MM.1S (cell line): Measurements from ENCODE around the gene TP53.

Source experiments
- DNase-seq: peaks from one replicate; pipeline ENCODE4 v3.0.0-alpha.2; 2015
- H2AFZ ChIP-seq: fragments of 300-600 bp; sonication (generic); 2 replicates; pipeline ENCODE4 v1.6.0; 2016; ENCODE audit warnings: antibody characterized with exemption, low read length
- H3F3A ChIP-seq: fragments of 300-600 bp; sonication (generic); 2 replicates; pipeline ENCODE4 v1.6.1; 2016; ENCODE audit warnings: mild to moderate bottlenecking, antibody characterized with exemption, low read length, moderate library complexity, mixed read lengths; ENCODE audit not compliant: insufficient read depth
- H3K27ac ChIP-seq: fragments of 300-600 bp; sonication (generic); 2 replicates; pipeline ENCODE4 v1.5.1; 2016; ENCODE audit warnings: mild to moderate bottlenecking, low read length
- H3K27me3 ChIP-seq: fragments of 300-600 bp; sonication (generic); replicated peaks from 2 replicates; pipeline ENCODE4 v1.6.0; 2016; ENCODE audit warnings: low read length; ENCODE audit not compliant: insufficient read depth
- H3K36me3 ChIP-seq: fragments of 300-600 bp; sonication (generic); replicated peaks from 2 replicates; pipeline ENCODE4 v1.6.1; 2016; ENCODE audit warnings: mild to moderate bottlenecking, low read length, mixed read lengths; ENCODE audit not compliant: insufficient read depth
- H3K4me1 ChIP-seq: fragments of 300-600 bp; sonication (generic); 2 replicates; pipeline ENCODE4 v1.6.1; 2016; ENCODE audit warnings: low read length, mixed read lengths
- H3K4me2 ChIP-seq: fragments of 300-600 bp; sonication (generic); 2 replicates; pipeline ENCODE4 v1.6.0; 2016; ENCODE audit warnings: low read depth, low read length
- H3K4me3 ChIP-seq: fragments of 300-600 bp; sonication (generic); 2 replicates; pipeline ENCODE4 v1.5.1; 2016; ENCODE audit warnings: low read length, mixed read lengths
- H3K79me2 ChIP-seq: fragments of 300-600 bp; sonication (generic); 2 replicates; pipeline ENCODE4 v1.6.1; 2016; ENCODE audit warnings: mixed run types, low read length, mixed read lengths
- H3K9ac ChIP-seq: fragments of 300-600 bp; sonication (generic); 2 replicates; pipeline ENCODE4 v1.6.1; 2016; ENCODE audit warnings: low read length, mixed read lengths
- H3K9me2 ChIP-seq: fragments of 300-600 bp; sonication (generic); replicated peaks from 2 replicates; pipeline ENCODE4 v1.6.1; 2016; ENCODE audit warnings: mild to moderate bottlenecking, low read length, mixed read lengths; ENCODE audit not compliant: insufficient read depth
- H3K9me3 ChIP-seq: fragments of 300-600 bp; sonication (generic); replicated peaks from 2 replicates; pipeline ENCODE4 v1.6.1; 2016; ENCODE audit warnings: mild to moderate bottlenecking, low read length, mixed read lengths; ENCODE audit not compliant: insufficient read depth
- H4K20me1 ChIP-seq: fragments of 300-600 bp; sonication (generic); 2 replicates; pipeline ENCODE4 v1.6.1; 2016; ENCODE audit warnings: mild to moderate bottlenecking, low read length, moderate library complexity, mixed read lengths; ENCODE audit not compliant: insufficient read depth
- EZH2 ChIP-seq: fragments of 300-600 bp; sonication (generic); optimal IDR thresholded peaks from 2 replicates; pipeline ENCODE3; 2017; ENCODE audit warnings: low read depth, mild to moderate bottlenecking, antibody characterized with exemption, low read length, mixed read lengths
- EZH2phosphoT487 ChIP-seq: fragments of 300-600 bp; sonication (generic); IDR thresholded peaks from 2 replicates; pipeline ENCODE4 v1.6.1; 2018; ENCODE audit warnings: antibody characterized with exemption, low read length
- TF ChIP-seq, protein P1 (sequence below): fragments of 300-600 bp; sonication (generic); IDR thresholded peaks from 2 replicates; pipeline ENCODE4 v1.5.1; 2016; ENCODE audit warnings: antibody characterized with exemption, low read length, mixed read lengths

TP53 gene

DNA sequence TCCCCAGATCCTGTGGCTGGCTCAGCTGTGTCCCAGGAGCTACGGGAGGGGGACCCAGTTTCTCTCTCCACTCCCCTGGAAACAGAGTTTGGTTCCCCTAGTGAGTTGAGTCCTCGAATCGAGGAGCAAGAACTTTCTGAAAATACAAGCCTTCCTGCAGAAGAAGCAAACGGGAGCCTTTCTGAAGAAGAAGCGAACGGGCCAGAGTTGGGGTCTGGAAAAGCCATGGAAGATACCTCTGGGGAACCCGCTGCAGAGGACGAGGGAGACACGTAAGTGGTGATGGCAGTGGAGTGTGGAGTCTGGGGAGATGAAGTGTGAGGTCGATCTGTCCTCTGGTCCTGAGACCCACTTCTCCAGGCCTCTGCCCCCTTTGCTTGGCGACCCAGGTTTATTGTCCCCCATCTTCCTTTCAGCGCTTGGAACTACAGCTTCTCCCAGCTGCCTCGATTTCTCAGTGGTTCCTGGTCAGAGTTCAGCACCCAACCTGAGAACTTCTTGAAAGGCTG, 1.6 kb upstream of the TP53 start:
- H3K27ac ChIP-seq = no peak overlapping the region
- H3K4me3 ChIP-seq = peak overlapping the region; percentile 89
- H4K20me1 ChIP-seq = peaks cover 5% of the 10 kb centered on the region; the same call in 1 of the 2 replicates
- peaks cover 18% of the 10 kb centered on the region for H3F3A ChIP-seq
- peak overlapping the region; percentile 82 for H3K4me2 ChIP-seq
- peak overlapping the region; percentile 71; the same call in 1 of the 2 replicates for H3K9ac ChIP-seq
- no peaks in the 10 kb centered on the region for H3K27me3 ChIP-seq
- peak overlapping the region; percentile 96 for H2AFZ ChIP-seq
- no peaks in the 10 kb centered on the region; the same call in 1 of the 2 replicates for H3K4me1 ChIP-seq
- H3K9me3 ChIP-seq = no peaks in the 10 kb centered on the region
- no peaks in the 10 kb centered on the region; the same call in 1 of the 2 replicates for H3K36me3 ChIP-seq
- DNase-seq = no peak
- H3K79me2 ChIP-seq = peaks cover 46% of the 10 kb centered on the region
- H3K9me2 ChIP-seq = no peaks in the 10 kb centered on the region
- TF ChIP-seq EZH2 (no peak), EZH2phosphoT487 (no peak)
- TF ChIP-seq, protein P1, sequence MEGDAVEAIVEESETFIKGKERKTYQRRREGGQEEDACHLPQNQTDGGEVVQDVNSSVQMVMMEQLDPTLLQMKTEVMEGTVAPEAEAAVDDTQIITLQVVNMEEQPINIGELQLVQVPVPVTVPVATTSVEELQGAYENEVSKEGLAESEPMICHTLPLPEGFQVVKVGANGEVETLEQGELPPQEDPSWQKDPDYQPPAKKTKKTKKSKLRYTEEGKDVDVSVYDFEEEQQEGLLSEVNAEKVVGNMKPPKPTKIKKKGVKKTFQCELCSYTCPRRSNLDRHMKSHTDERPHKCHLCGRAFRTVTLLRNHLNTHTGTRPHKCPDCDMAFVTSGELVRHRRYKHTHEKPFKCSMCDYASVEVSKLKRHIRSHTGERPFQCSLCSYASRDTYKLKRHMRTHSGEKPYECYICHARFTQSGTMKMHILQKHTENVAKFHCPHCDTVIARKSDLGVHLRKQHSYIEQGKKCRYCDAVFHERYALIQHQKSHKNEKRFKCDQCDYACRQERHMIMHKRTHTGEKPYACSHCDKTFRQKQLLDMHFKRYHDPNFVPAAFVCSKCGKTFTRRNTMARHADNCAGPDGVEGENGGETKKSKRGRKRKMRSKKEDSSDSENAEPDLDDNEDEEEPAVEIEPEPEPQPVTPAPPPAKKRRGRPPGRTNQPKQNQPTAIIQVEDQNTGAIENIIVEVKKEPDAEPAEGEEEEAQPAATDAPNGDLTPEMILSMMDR = no peak

DNA sequence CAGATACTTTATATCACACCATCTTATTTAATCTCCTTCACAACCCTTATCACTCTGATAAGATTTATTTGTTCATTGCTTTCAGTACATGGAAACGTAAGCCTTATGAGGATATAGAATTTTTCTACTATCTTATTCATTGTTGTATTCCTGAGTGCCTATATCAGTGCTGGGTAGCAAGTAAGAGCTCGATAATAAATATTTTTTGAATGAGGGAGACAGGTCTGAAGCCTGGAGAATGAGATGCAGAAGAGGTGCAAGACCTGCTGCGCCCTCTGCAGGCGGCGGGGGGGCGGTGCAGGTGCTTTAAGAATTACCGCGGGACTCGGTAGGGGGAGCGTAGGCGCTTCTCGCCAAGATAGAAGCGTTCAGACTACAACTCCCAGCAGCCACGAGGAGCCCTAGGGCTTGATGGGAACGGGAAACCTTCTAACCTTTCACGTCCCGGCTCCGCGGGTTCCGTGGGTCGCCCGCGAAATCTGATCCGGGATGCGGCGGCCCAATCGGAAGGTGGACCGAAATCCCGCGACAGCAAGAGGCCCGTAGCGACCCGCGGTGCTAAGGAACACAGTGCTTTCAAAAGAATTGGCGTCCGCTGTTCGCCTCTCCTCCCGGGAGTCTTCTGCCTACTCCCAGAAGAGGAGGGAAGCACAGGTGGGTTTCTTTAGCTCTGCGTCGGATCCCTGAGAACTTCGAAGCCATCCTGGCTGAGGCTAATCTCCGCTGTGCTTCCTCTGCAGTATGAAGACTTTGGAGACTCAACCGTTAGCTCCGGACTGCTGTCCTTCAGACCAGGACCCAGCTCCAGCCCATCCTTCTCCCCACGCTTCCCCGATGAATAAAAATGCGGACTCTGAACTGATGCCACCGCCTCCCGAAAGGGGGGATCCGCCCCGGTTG, 868 bp upstream of the TP53 start, which contains the start of gene WRAP53:
Gene WRAP53 (plus strand): TSS at position 570 of the 900 bp plus-strand sequence. CDS start 172 bp downstream, at position 742.
- Histone ChIP-seq H3K4me1 (no peaks in the 10 kb centered on the region; the same call in 1 of the 2 replicates), H3K79me2 (peaks cover 52% of the 10 kb centered on the region), H3F3A (peaks cover 18% of the 10 kb centered on the region), H3K9me3 (no peaks in the 10 kb centered on the region), H2AFZ (peak within 1 kb of the TSS; percentile 96), H3K9ac (peak within 1 kb of the TSS; percentile 99), H3K4me3 (peak within 1 kb of the TSS; percentile 95), H3K27ac (peak within 1 kb of the TSS; percentile 88), H3K36me3 (no peaks in the 10 kb centered on the region; the same call in 1 of the 2 replicates), H3K9me2 (no peaks in the 10 kb centered on the region), H4K20me1 (peaks cover 5% of the 10 kb centered on the region; the same call in 1 of the 2 replicates), H3K4me2 (peak within 1 kb of the TSS; percentile 87), H3K27me3 (no peaks in the 10 kb centered on the region)
- TF ChIP-seq, protein P1 = peak; percentile 98
- TF ChIP-seq EZH2phosphoT487 = no peak
- DNase-seq = peak; percentile 95

DNA sequence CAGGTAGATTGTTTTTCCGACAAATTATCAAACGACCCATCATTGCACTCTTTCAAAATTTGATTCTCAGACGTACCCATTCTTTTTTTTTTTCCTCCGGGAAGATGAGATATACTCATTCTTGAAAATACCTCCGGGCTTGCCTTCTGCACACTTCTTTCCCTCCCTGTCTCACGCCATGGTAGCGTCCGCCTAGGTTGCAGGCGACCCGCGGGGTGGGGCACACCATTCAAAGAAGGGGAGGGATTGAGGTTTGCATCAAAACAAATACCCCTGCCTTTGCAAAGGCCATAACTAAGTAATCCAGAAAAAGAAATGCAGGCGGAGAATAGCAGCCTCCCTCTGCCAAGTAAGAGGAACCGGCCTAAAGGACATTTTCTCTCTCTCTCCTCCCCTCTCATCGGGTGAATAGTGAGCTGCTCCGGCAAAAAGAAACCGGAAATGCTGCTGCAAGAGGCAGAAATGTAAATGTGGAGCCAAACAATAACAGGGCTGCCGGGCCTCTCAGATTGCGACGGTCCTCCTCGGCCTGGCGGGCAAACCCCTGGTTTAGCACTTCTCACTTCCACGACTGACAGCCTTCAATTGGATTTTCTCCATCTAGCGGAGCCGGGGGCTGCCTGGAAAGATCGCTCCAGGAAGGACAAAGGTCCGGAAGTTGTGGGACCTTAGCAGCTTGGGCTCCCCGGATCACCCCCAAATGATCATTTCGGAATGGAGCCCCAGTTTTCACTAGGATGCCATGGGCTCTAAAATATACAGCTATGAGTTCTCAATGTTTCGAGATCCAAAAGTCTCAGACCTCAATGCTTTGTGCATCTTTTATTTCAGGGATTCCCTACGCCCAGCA, 843 bp downstream of the TP53 start:
- peak; percentile 75 for DNase-seq
- Histone ChIP-seq H3K27ac (peak overlapping the region; percentile 88), H3K79me2 (peaks cover 59% of the 10 kb centered on the region), H3K36me3 (no peaks in the 10 kb centered on the region; the same call in 1 of the 2 replicates), H3K4me1 (no peaks in the 10 kb centered on the region; the same call in 1 of the 2 replicates), H3K4me2 (peak overlapping the region; percentile 87), H3K9ac (peak overlapping the region; percentile 99), H3K27me3 (no peaks in the 10 kb centered on the region), H2AFZ (no peak overlapping the region), H3F3A (peaks cover 18% of the 10 kb centered on the region), H4K20me1 (peaks cover 5% of the 10 kb centered on the region; the same call in 1 of the 2 replicates), H3K9me2 (no peaks in the 10 kb centered on the region), H3K4me3 (peak overlapping the region; percentile 95), H3K9me3 (no peaks in the 10 kb centered on the region)
- TF ChIP-seq, protein P1 = no peak
- no peak for TF ChIP-seq EZH2phosphoT487
- TF ChIP-seq EZH2 = no peak
